Lower lobe of right lung (tissue), 2 donors: Measurements from ENCODE around the gene SLC25A11. TPM values are rescaled to one million over a fixed set of nuclear protein-coding genes. Genes with fewer than 3 reads are reported as not detected.

Experiments used
- ATAC-seq, 2 donors: fragments of 200-7000 bp; cut with Tn5 transposase; one replicate each; pipeline ENCODE4 v1.9.1; 2020 to 2022; ENCODE audit warnings: mild to moderate bottlenecking in 2 of 2, moderate library complexity in 2 of 2
- DNase-seq: peaks from one replicate; pipeline ENCODE4 v3.0.0-alpha.2; 2020
- H3K27ac ChIP-seq: fragments of 200-600 bp; one replicate; pipeline ENCODE4 v1.8.0; 2022
- H3K27me3 ChIP-seq: fragments of 200-600 bp; one replicate; pipeline ENCODE4 v1.8.0; 2022; ENCODE audit warnings: low read depth
- H3K36me3 ChIP-seq: fragments of 200-600 bp; one replicate; pipeline ENCODE4 v1.8.0; 2022; ENCODE audit warnings: mild to moderate bottlenecking
- H3K4me1 ChIP-seq: fragments of 200-600 bp; one replicate; pipeline ENCODE4 v1.8.0; 2022
- H3K4me3 ChIP-seq: fragments of 200-600 bp; one replicate; pipeline ENCODE4 v1.8.0; 2022; ENCODE audit warnings: mild to moderate bottlenecking
- H3K9me3 ChIP-seq: fragments of 200-600 bp; one replicate; pipeline ENCODE4 v1.8.0; 2022
- CTCF ChIP-seq: fragments of 200-600 bp; IDR thresholded peaks from one replicate; pipeline ENCODE4 v1.8.0; 2022; ENCODE audit warnings: antibody characterized with exemption, mild to moderate bottlenecking
- intact Hi-C: fragments of 100-400 bp; cut with DNase I; formaldehyde crosslinking; loops from one replicate; pipeline ENCODE4 v1.11.0; 2022
- total RNA-seq: library from RNA; stranded (reverse); fragmentation: NEBNext Ultra II Directional; extraction: Animal tissue kit (Norgen Biotek cat#: 25700); gene quantifications from one replicate; pipeline ENCODE4 v1.2.1, GENCODE V29; 2021
- donor health status: DM: no; HTN: yes; CAD: no; lungs with severe emphysema.

The SLC25A11 gene
- total RNA-seq, 1 donor from 2014 or later = 59.9 TPM

GRCh38 chr17:4968486-4969046 is 28.7 kb upstream of the SLC25A11 start:
- intact Hi-C loops = no loop called here
- H3K9me3 ChIP-seq = no peaks in the 10 kb centered on the region
- peaks cover 44% of the 10 kb centered on the region for H3K36me3 ChIP-seq
- H3K4me1 ChIP-seq = peaks cover 48% of the 10 kb centered on the region
- H3K4me3 ChIP-seq = peak overlapping the region; percentile 94
- no peaks in the 10 kb centered on the region for H3K27me3 ChIP-seq
- TF ChIP-seq CTCF = no peak
- ATAC-seq = no peak
- DNase-seq = no peak
- H3K27ac ChIP-seq = peak overlapping the region; percentile 93

- intact Hi-C loops = no loop called here
- no peak for TF ChIP-seq CTCF
- Histone ChIP-seq H3K9me3 (no peaks in the 10 kb centered on the region), H3K36me3 (peaks cover 37% of the 10 kb centered on the region), H3K27me3 (no peaks in the 10 kb centered on the region), H3K4me1 (peaks cover 41% of the 10 kb centered on the region), H3K27ac (peak within 1 kb of the TSS; percentile 93), H3K4me3 (peak within 1 kb of the TSS; percentile 94)
- peak; percentile 88 to 94 for ATAC-seq
- DNase-seq = peak; percentile 96
Observed at GRCh38 chr17:4967539-4968485, 28.0 kb upstream of the SLC25A11 start, which contains the start of gene SPAG7. SPAG7 (minus strand) TSS chr17:4967817; CDS start chr17:4967804, 13 bp downstream.

- intact Hi-C loops = no loop called here
- H3K27ac ChIP-seq = peak overlapping the region; percentile 93
- DNase-seq (peak; percentile 99), ATAC-seq (peak; percentile 95)
- TF ChIP-seq CTCF = no peak
- H3K4me1 ChIP-seq = peaks cover 39% of the 10 kb centered on the region
- H3K4me3 ChIP-seq = peak overlapping the region; percentile 94
- peaks cover 28% of the 10 kb centered on the region for H3K36me3 ChIP-seq
- H3K27me3 ChIP-seq = no peaks in the 10 kb centered on the region
- no peaks in the 10 kb centered on the region for H3K9me3 ChIP-seq
Observed at GRCh38 chr17:4966844-4967538, 27.1 kb upstream of the SLC25A11 start.

DNA sequence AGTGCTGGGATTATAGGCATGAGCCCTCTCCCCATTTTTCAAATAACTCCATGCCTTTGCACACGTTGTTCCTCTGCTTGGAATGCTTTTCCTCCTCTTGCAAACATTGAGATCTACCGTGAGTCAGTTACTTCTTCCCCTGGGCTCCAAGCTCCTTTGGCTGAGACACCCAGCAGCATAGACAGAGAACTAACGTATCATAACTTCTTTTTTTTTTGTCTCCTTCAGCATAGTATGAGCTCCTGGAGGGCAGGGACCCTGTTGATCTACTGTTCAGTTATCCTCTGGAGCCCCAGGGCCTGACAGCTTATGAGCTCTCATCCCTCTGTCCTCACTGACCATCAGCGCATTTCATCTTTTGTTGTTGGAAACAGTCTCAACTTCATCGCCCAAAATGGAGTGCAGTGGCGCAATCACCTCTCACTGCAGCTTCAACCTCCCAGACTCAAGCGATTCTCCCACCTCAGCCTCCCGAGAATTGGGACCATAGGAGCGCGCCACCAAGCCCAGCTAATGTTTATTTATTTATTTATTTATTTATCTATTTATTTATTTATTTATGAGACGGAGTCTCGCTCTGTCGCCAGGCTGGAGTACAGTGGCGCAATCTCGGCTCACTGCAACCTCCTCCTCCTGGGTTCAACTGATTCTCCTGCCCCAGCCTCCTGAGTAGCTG is 25.6 kb upstream of the SLC25A11 start:
- Histone ChIP-seq H3K27ac (no peak overlapping the region), H3K9me3 (no peaks in the 10 kb centered on the region), H3K4me3 (peak overlapping the region; percentile 94), H3K4me1 (peaks cover 39% of the 10 kb centered on the region), H3K27me3 (no peaks in the 10 kb centered on the region), H3K36me3 (peaks cover 22% of the 10 kb centered on the region)
- no peak for TF ChIP-seq CTCF
- ATAC-seq (no peak), DNase-seq (no peak)
- intact Hi-C loops = no loop called here
